GM12891 (cell line): ENCODE results near the gene GAPDHS.

Experiments used
- DNase-seq: peaks from one replicate; pipeline ENCODE4 v3.0.0; 2011; ENCODE audit warnings: low spot score; ENCODE audit not compliant: insufficient read length
- FAIRE-seq: peaks from 2 replicates; lab custom pipeline; 2011; peaks lifted over from hg19 to GRCh38; lab: Jason Lieb, UNC
- PAX5 ChIP-seq: IDR thresholded peaks from 2 replicates; pipeline ENCODE4 v1.6.1; 2011; ENCODE audit warnings: low read length, moderate library complexity, mild to moderate bottlenecking; ENCODE audit not compliant: insufficient read depth, severe bottlenecking
- POLR2A ChIP-seq: IDR thresholded peaks from 2 replicates; pipeline ENCODE4 v1.6.1; 2011; ENCODE audit warnings: low read depth, low read length, control low read depth
- POLR2AphosphoS5 ChIP-seq: IDR thresholded peaks from 2 replicates; pipeline ENCODE4 v1.6.1; 2011; ENCODE audit warnings: low read depth, low read length, control low read depth
- POU2F2 ChIP-seq: IDR thresholded peaks from 2 replicates; pipeline ENCODE4 v1.6.1; 2011; ENCODE audit warnings: low read depth, mild to moderate bottlenecking, control low read depth, low read length, moderate library complexity
- SPI1 ChIP-seq: IDR thresholded peaks from 2 replicates; pipeline ENCODE4 v1.6.1; 2011; ENCODE audit warnings: low read depth, low read length, control low read depth
- TAF1 ChIP-seq: IDR thresholded peaks from 2 replicates; pipeline ENCODE4 v1.6.1; 2011; ENCODE audit warnings: low read depth, low read length, control low read depth

The GAPDHS gene

DNA sequence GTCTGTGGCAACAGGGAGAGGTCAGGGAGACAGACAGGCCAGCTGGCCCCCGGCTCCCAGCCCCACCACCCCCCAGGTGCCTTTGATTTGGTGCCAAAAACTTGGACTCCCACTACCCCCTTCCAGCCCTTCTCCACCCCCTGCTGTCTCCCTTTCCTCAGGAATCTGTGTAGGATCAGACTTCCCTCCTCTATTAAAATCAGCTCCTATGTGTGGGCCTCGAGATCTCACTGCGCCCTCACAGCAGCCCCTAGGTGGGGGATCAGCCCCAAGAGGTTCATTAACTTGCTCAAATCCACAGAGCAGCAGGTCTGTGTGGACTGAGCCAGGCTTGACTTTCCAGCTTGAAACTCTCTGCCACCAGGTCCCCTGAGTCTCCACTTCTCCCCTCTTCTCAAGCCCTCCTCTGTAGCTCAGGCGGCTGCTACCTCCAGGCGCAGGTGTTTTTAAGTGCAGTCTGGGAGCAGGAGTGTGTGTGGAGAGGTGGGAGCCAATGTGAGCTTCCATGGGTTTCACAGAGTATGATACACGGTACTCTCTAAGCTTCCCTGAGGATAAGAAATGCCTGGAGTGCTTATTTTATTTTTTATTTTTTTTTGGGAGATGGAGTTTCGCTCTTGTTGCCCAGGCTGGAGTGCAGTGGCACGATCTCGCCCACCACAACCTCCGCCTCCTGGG, 1.7 kb downstream of the GAPDHS start:
- FAIRE-seq = no peak
- no peak for DNase-seq
- TF ChIP-seq PAX5 = no peak
- TF ChIP-seq POLR2A = no peak
- no peak for TF ChIP-seq SPI1

DNA sequence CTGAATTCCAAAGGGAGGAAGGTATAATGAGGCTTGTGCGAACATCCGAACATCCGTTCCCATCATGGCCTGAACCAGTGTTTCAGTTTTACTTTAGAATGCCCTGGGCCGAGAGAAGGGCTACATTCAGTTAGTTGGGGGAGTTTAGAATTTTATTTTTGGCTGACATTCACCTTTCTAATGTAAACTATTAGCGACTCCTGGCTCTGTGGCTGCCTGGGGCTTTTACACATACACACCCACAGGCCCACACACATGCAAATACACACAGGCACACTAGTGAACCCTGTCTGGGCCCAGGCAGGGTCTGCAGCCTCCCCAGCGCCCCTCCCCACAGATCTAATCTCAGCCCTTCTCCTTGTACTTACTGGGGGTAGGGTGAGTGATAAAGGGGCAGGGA, 6.1 kb downstream of the GAPDHS start:
- no peak for DNase-seq
- peak; percentile 82 for FAIRE-seq
- TF ChIP-seq POLR2AphosphoS5 (no peak), POU2F2 (peak; percentile 49; the same call in 1 of the 2 replicates)

DNA sequence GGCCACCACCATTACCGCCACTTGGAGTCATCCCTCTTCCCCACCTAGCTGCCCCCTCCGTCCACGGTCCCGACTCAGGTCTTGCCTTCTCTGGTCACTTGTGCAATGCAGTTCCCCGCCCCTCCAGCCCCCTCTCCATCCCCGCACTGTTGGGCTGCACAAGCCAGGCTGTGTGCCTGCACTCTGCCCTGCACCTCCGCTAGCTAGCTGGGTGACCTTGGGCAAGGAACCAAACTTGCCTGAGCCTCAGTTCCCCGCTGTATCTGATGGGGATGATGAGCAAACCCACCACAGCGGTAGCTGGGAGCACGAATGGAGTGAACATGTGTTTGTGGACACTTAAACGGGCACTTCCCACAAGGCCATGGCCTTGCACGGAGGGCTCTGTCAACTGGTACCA, 6.6 kb downstream of the GAPDHS start:
- TF ChIP-seq POLR2AphosphoS5 (peak; percentile 19; the same call in 1 of the 2 replicates), SPI1 (no peak)
- DNase-seq (no peak), FAIRE-seq (no peak)

DNA sequence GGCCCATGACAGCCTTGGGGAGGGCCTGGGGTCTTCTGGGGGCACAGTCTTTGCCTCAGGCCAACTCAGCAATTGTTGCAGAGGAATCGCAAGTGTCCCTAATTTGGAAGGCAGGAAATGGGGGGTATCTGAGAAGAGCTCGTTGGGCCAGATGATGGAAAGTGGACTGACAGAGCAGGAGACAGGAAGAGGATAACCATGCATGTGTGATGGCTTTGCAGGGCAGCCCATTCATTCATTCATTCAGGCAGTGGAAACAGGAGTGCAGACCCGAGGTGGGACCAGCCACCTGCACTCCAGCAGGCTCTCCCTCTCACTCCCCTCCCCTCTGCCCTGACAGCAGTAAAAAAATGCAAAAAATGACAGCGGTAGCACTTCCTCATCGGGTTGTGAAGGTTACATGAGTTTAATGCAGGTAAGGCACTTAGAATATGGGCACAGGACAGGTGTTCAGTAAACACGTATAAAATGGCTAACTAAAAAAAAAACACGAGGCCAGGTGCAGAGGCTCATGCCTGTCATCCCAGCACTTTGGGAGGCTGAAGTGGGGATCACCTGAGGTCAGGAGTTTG, 7.2 kb downstream of the GAPDHS start:
- DNase-seq = no peak
- peak; percentile 89 for FAIRE-seq
- TF ChIP-seq SPI1 (peak; percentile 86), POU2F2 (no peak), PAX5 (no peak)

DNA sequence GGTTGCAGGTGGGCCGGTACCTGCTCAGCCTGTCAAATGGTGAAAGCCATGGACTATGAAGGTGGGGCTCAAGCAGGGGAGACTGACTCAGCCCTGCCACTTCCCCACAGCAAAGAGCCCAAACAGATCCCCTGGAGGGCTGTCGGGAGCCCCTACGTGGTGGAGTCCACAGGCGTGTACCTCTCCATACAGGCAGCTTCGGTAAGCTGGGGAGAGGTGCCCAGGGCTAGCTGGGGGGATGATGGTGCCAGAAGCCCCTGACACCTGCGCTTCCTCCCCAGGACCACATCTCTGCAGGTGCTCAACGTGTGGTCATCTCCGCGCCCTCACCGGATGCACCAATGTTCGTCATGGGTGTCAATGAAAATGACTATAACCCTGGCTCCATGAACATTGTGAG, 9.0 kb downstream of the GAPDHS start:
- FAIRE-seq (no peak), DNase-seq (no peak)
- TF ChIP-seq SPI1 (no peak), POLR2AphosphoS5 (no peak), TAF1 (no peak), POU2F2 (no peak), POLR2A (no peak), PAX5 (no peak)

DNA sequence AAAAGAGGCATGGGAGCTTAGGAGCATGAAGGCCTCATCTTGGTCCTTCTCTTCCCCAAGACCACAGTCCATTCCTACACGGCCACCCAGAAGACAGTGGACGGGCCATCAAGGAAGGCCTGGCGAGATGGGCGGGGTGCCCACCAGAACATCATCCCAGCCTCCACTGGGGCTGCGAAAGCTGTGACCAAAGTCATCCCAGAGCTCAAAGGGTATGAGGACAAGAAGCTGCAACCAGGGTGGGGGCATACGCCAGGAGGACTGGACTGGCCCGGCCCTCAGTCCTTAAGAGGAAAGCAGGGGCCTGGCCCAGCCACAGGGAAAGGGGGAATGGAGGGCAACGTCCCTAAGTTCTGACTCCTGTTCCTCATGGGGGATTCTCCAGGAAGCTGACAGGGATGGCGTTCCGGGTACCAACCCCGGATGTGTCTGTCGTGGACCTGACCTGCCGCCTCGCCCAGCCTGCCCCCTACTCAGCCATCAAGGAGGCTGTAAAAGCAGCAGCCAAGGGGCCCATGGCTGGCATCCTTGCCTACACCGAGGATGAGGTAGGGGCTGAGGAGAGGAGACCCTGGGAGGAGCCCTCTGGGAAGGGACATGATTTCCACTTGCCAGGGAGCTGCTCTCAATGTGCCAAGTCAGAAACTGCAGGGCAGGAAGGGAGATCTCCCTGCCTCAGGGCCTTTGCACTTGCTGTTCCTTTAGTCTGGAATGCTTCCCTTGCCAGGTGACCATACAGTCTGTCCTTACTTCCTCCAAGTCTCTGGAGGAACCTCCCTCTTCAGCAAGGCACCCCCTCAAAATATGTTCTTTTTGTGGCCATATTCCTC, 10.2 kb downstream of the GAPDHS start:
- DNase-seq (no peak), FAIRE-seq (no peak)
- TF ChIP-seq POLR2A = peak; percentile 45; the same call in 1 of the 2 replicates
- no peak for TF ChIP-seq POU2F2

DNA sequence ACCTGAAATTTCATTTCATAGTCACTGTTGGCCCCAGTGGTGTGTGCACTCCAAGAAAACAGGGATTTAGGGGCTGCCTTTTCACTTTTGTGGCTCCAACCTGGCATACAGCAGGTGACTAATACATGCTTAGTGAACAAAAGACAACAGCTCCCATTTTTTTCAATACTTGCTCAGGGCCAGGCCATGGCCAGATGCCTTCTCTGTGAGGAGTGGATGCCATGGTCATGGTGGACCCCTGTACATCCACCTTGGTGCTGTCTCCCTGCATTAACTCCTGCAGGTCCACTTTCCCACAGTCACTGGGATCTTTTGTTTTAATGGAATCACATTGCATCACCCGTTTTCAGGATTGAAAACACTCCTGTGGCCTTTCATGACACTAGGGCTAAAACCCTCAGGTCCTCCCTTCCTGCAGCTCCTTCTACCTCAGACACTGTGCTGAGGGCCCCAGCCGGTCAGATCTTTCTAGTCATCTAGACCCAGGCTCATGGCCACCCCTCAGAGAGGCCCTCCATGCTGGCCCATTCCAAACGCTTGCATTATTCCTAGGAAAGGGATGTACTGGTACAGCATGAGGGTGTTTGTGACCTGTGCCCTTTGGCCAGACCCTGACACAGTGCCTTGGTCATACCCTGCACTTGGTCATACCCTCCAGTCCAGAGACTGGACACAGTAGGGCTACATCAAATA, 11.0 kb downstream of the GAPDHS start:
- DNase-seq = no peak
- no peak for TF ChIP-seq PAX5
- no peak for TF ChIP-seq TAF1
- no peak for TF ChIP-seq POLR2A
- TF ChIP-seq POU2F2 = no peak
- FAIRE-seq = peak; percentile 69

DNA sequence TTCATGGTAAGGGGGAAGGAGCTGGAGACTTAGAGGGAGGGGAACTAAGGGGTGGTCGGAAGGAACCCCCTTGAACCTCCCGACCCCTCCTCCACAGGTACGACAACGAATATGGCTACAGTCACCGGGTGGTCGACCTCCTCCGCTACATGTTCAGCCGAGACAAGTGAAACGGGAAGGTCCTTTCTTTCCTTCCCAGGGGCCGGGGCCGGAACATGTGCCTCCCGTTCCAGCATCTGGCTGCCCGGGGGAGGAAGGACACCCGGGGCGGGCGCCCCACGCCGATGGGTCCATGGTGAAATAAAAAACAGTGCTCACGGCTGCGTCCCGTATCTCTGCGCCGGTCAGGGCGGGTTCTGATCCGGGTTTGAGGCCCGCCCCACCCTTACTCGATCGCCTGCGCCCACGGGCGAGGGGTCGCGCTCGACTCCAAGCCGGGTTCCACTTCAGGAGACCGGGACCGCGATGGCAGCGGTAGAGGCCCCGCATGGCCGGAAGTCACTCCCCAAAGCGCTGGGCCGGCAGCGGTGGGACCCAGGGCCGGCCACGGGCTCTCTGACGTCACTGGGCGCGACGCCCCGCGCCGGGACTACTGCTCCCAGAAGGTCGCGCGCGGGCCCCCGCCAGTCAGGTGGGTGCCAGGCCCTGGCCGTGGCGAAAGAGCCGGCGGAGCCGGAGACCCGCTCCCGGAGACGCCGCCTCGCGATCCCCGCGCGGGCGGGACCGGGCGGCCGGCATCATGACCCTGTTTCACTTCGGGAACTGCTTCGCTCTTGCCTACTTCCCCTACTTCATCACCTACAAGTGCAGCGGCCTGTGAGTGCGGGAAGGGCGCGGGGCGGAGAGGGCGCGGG, 12.0 kb downstream of the GAPDHS start, which contains the start of gene TMEM147:
TSS of gene TMEM147 (plus strand) at position 626 of the 854 bp plus-strand sequence. CDS start at position 740, 114 bp downstream.
- FAIRE-seq = peak; percentile 90
- peak; percentile 100 for DNase-seq
- TF ChIP-seq TAF1 = peak; percentile 41; the same call in 1 of the 2 replicates
- no peak for TF ChIP-seq SPI1
- TF ChIP-seq POLR2AphosphoS5 = 0 out of 2 replicates have a peak, but pooled peaks have one; percentile 48
- TF ChIP-seq PAX5 = peak; percentile 22

DNA sequence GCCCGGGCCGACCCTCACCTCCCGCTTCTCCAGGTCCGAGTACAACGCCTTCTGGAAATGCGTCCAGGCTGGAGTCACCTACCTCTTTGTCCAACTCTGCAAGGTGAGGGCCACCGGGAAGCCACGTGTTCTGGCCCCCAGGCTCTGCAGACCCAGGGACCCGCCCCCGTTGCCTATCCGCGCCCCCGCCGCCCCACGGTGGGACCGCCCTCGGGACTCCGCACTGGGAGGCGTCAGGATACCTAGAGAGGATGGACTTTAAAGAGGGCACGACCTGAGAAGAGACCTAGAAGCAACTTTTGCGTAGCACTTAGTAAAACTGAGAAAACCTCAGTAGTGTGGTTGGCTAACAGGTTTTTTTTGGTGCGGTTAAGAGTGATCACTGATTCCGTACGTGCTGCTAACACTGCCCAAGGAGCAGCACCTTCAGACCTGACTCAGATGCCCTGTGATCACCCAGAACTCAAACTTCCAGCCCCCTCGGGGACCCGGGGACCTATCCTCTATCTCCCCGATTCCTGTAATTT, 12.7 kb downstream of the GAPDHS start:
- TF ChIP-seq POLR2A = no peak
- TF ChIP-seq SPI1 = no peak
- no peak for TF ChIP-seq POU2F2
- TF ChIP-seq TAF1 = no peak
- no peak for TF ChIP-seq POLR2AphosphoS5
- no peak for TF ChIP-seq PAX5
- DNase-seq (peak; percentile 69), FAIRE-seq (peak; percentile 87)
